Measurements from ENCODE around the gene BID.

The BID gene

GRCh38 chr22:17783773-17784480 lies 9.7 kb upstream of the BID start:
- no peak for DNase-seq (ENCODE audit: low spot score)

GRCh38 chr22:17783312-17783711 lies 9.0 kb upstream of the BID start:
- no peak for DNase-seq (ENCODE audit: low spot score)

- DNase-seq (ENCODE audit: low spot score): no peak
Measured at GRCh38 chr22:17782621-17783020, 8.4 kb upstream of the BID start.

GRCh38 chr22:17782158-17782557 lies 7.9 kb upstream of the BID start:
- no peak for DNase-seq (ENCODE audit: low spot score)

GRCh38 chr22:17781319-17782031 lies 7.2 kb upstream of the BID start:
- DNase-seq (ENCODE audit: low spot score): peak; percentile 14

GRCh38 chr22:17780741-17781318 lies 6.6 kb upstream of the BID start:
- DNase-seq (ENCODE audit: low spot score): no peak

GRCh38 chr22:17780116-17780740 lies 6.0 kb upstream of the BID start:
- no peak for DNase-seq (ENCODE audit: low spot score)

- no peak for DNase-seq (ENCODE audit: low spot score)
Measured at GRCh38 chr22:17779286-17780115, 5.2 kb upstream of the BID start.

- no peak for DNase-seq (ENCODE audit: low spot score)
Measured at GRCh38 chr22:17778412-17778976, 4.2 kb upstream of the BID start.

- no peak for DNase-seq (ENCODE audit: low spot score)
Measured at GRCh38 chr22:17777717-17778044, 3.4 kb upstream of the BID start.

- DNase-seq (ENCODE audit: low spot score): no peak
Measured at GRCh38 chr22:17777005-17777716, 2.9 kb upstream of the BID start.

- no peak for DNase-seq (ENCODE audit: low spot score)
Measured at GRCh38 chr22:17775781-17776465, 1.7 kb upstream of the BID start.

- no peak for DNase-seq (ENCODE audit: low spot score)
Measured at GRCh38 chr22:17774926-17775685, 837 bp upstream of the BID start.

GRCh38 chr22:17773606-17774205 lies 563 bp downstream of the BID start:
- DNase-seq (ENCODE audit: low spot score): peak; percentile 29

GRCh38 chr22:17772958-17773605 lies 1.2 kb downstream of the BID start:
- DNase-seq (ENCODE audit: low spot score): no peak

GRCh38 chr22:17772249-17772957 lies 1.9 kb downstream of the BID start:
- no peak for DNase-seq (ENCODE audit: low spot score)

- DNase-seq (ENCODE audit: low spot score): no peak
Measured at GRCh38 chr22:17770180-17771077, 3.8 kb downstream of the BID start.

Measured in LoVo (cell line).